HG02623 (cell line): ENCODE measurements around the gene RBM34.
"Not testable (repeated sequence)": the region's sequence is repeated elsewhere in the genome, so short reads cannot be mapped to it uniquely, and the experiment has no call there.

Source experiments
- ATAC-seq: cut with Tn5 transposase; IDR thresholded peaks from one replicate; pipeline ENCODE4 v1.9.1; 2021; ENCODE audit warnings: moderate library complexity; ENCODE audit not compliant: unreplicated experiment

Gene RBM34

DNA sequence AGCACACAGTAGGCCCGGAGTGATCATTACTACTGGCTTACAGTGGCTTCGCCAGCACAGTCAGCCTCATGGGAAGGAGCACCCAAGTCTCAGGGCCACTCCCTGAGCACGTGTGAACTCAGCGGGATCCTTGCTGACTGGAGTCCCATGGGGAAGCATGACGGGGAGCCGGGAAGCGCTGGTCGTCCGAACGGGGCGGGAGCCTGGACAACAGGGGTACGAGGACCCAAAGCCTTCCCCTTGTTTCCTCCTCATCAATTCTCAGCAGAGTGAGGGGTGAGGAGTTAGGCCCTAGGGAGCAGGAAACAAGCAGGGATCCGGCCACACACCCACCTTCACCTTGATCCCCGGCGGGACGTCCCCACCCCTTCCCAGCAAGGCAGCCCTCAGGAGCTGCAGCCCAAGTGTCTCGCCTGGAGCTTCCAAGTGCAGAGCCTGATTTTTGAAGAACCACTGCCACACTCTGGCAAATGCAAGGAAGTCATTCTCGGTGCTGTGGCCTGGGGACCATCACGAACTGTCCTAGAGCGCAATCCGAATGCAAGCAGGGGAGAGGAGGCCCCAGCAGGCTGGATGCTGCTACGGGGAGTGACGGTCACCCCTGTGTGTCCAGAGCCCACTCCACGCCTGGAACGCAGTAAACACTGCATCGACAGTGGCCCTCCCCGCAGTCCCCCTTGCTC lies 67.9 kb downstream of the RBM34 start:
- no peak for ATAC-seq

- not testable (repeated sequence) for ATAC-seq
Measured at GRCh38 chr1:235092415-235092814, 68.6 kb downstream of the RBM34 start.

DNA sequence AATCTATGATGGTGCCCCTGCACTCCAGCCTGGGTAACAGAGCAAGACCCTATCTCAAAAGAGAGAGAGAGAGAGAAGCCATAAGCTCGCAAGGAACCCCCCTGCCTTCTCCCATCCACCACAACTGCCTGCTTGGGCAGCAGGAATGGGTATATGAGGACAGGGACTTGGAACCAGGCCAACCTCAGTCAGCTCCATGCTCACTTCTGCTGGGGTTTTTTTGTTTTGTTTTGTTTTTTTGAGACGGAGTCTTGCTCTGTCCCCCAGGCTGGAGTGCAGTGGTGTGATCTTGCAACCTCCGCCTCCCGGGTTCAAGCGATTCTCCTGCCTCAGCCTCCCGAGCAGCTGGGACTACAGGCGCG lies 69.0 kb downstream of the RBM34 start:
- ATAC-seq, result not testable (repeated sequence)

DNA sequence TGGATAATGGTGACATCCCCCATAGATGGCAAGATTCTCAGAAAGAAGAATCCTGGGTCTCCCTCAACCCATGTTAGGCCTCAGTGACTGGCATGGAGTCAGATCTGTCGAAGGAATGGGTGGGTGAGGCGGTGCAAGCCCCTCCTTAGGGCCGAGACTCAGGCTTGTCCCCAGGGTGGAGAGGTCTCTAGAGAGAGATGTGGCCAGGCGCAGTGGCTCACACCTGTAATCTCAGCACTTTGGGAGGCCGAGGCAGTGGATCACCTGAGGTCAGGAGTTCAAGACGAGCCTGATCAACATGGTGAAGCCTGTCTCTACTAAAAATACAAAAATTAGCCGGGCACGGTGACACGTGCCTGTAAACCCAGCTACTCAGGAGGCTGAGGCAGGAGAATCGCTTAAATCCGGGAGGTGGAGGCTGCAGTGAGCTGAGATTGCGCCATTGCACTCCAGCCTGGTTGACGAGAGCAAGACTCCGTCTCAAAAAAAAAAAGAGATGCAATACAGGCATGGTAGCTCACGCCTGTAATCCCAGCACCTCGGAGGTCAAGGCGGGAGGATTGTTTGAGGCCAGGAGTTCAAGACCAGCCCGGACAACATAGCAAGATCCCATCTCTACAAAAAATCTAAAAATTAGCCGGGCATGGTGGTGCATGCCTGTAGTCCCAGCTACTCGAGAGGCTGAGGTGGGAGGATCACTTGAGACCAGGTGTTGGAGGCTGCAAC lies 69.6 kb downstream of the RBM34 start:
- ATAC-seq, result not testable (repeated sequence)

DNA sequence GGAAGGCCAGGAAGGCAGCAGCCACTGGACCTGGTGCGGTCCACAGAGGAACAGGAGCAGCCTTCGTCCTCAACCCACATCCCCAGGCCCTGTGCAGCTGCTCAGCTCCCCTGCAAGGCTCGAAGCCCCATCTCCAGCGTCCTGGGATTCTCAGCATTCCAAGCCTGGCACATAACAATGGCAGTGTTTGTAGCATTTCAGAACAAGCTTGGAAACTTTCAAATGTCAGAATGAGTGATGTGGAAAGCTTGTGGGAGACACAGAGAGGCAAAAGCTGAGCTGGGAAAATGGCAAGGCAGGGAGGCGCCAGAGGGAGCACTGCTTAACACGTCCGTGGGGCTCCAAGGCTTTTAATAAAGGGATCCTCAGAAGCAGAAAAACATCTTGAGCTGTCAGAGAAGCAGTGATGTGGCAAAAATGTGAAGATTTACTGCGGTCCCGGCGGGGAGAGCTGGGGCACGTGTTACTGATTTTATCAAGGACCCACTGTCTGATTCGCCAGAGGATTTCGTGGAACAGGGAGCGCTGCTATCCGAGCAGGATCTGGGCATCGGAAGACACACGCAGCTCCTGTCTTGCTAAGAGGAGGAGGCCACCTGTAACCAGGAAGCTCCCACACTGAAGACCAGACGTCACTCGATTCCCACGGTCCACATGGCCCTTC lies 70.5 kb downstream of the RBM34 start:
- ATAC-seq, result no peak

DNA sequence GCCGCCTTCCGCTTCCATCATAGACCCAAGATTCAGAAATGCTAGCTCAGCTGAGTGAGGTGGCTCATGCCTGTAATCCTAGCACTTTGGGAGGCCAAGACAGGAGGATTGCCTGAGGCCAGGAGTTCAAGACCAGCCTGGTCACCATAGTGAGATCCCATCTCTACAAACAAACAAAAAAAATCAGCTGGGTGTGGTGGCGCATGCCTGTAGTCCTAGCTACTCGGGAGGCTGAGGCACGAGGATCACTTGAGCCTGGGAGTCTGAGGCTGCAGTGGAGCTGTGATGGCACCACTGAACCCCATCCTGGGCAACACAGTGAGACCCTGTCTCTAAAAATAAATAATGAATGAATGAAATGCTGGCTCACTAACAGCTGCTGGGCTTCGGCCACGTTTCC lies 72.1 kb downstream of the RBM34 start:
- ATAC-seq, result no peak

DNA sequence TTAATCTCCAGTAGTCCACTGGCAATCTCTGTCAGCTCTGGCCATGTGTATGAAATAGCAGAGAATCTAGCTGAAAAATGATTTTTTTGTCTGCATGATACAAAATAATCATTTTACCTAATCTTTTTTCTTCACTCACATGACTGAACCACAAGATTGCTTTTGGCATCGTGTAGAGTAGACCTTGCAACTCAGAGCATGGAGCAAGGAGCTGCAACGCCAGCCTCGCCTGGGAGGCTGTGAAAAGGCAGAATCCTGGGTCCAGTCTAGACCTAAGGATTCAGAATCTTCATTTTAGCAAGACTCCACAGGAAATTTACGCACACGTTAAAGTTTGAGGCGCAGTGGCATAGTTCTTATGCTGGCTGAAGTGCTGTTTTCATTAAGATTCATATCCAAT lies 72.6 kb downstream of the RBM34 start:
- no peak for ATAC-seq

DNA sequence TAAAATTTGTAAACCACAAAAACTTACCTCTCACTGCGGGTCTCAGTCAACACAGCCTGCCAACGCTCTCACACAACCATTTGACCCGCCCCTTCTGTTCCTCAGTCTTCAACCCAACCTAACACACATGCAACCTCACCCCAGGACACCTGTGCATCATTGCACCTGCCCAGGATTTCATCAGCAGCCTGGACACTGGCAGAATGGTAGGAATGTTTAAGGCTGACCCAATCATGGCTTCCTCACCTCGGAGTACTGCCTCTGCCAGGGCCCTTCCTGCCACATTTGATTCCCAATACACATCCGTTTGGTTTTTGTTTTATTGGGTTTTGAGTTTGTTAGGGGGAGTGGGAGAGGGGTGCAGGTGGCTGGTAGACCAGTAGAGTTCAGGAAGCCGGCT lies 73.1 kb downstream of the RBM34 start:
- no peak for ATAC-seq

DNA sequence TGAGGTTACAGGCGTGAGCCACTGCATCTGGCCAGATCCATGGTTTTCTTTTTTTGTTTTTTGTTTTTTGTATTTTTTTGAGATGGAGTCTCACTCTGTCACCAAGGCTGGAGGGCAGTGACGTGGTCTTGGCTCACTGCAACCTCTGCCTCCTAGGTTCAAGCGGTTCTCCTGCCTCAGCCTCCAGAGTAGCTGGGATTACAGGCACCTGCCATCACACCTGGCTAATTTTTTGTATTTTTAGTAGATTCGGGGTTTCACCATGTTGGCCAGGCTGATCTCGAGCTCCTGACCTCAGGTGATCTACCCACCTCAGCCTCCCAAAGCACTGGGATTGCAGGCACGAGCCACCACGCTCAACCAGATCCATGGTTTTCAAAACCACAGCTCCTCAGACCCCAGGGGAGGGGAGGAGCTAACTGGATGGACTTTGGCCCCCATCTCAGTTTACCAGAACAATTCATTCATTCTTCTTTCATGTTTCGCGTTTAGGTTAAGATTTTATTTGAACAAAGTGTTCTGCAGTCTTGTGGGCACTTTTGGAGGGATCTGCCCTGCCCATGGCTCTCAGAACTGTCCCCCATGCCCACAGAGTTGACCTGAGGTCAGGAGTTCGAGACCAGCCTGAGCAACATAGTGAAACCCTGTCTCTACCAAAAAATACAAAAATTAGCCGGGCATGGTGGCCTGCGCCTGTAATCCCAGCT lies 75.5 kb downstream of the RBM34 start:
- not testable (repeated sequence) for ATAC-seq
